HG03135 (cell line): ENCODE results near the gene ZNF804A.

Experiments
- ATAC-seq: cut with Tn5 transposase; IDR thresholded peaks from one replicate; pipeline ENCODE4 v1.9.1; 2021; ENCODE audit warnings: mild to moderate bottlenecking, moderate library complexity; ENCODE audit not compliant: unreplicated experiment

Gene ZNF804A

DNA sequence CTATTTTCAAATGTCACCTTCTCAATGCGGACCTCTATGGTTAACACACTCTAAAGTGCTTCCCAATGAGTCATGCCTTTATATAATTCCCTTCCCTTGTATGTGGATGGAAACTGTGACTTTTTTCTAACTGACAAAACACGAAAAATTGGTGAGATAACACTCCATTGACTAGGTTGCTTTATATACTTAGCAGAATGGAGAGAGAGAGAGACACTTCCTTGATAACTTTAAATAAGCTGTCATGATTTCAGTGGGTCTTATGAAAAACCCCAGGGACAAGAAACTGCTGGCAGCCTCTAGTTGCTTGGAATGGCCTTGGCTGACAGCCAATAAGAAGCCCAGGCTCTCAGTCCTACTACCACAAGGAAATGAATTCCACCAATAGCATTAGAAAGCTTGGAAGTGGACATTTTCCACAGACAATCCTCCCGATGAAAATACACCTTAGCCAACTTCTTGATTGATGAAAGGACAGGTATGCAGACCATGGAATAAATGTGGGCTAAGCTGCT lies 322.2 kb downstream of the ZNF804A start:
- ATAC-seq = no peak

DNA sequence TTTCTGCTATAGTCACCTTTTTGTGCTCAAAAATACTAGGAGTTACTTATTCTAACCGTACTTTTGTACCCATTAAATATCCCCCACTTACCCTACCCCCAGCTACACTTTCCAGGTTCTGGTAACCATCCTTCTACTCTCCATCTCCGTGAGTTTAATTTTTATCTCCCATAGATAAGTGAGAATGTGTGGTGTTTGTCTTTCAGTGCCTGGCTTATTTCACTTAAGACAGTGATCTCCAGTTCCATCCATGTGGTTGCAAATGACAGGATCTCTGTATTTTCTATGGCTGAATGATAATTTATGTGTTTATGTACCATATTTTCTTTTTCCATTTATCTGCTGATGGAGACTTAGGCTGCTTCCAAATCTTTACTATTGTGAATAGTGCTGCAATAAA lies 323.3 kb downstream of the ZNF804A start:
- ATAC-seq = no peak

DNA sequence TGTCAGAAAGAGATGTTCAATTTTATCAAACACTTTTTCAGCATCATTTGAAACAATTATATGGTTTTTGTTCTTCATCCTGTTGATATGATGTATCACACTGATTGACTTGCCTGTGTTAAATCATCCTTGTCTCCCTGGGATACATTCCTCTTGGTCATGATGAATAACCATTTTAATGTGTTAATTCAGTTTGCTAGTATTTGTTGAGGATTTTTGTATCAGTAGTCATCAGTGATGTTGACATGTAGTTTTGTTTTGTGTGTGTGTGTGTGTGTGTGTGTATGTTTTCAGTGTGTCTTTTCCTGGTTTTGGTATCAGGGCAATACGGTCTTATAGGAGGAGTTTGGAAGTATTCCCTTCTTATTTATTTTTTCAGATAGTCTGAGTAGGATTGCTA lies 325.4 kb downstream of the ZNF804A start:
- no peak for ATAC-seq

DNA sequence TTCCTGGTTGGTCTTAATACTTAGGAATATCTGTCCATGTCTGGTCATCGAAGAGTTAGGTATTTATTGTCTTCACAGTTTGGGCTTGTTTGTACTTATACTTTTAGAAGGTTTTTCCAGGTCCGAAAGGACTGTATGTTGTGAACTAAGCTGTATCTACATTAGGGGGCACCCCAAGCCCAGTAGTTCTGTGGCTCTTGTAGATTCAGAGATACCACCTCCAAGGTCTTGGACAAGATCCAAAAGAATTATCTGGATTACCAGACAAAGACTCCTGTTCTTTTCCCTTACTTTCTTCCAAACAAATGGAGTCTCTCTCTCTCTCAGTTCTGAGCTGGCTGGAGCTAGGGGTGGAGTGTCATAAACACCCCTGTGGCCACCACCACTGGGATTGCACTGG lies 328.7 kb downstream of the ZNF804A start:
- no peak for ATAC-seq

DNA sequence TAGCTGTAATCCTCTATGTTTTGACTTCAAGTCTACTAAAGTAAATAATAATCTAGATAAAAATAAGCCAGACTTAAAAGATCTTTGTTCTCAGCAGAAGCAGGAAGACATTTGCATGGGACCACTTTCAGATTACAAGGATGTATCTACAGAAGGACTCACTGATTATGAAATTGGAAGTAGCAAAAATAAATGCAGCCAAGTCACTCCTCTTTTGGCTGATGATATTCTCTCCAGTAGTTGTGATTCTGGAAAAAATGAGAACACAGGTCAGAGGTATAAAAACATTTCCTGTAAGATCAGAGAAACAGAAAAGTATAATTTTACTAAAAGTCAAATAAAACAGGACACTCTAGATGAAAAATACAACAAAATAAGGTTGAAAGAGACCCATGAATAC lies 338.4 kb downstream of the ZNF804A start:
- no peak for ATAC-seq

DNA sequence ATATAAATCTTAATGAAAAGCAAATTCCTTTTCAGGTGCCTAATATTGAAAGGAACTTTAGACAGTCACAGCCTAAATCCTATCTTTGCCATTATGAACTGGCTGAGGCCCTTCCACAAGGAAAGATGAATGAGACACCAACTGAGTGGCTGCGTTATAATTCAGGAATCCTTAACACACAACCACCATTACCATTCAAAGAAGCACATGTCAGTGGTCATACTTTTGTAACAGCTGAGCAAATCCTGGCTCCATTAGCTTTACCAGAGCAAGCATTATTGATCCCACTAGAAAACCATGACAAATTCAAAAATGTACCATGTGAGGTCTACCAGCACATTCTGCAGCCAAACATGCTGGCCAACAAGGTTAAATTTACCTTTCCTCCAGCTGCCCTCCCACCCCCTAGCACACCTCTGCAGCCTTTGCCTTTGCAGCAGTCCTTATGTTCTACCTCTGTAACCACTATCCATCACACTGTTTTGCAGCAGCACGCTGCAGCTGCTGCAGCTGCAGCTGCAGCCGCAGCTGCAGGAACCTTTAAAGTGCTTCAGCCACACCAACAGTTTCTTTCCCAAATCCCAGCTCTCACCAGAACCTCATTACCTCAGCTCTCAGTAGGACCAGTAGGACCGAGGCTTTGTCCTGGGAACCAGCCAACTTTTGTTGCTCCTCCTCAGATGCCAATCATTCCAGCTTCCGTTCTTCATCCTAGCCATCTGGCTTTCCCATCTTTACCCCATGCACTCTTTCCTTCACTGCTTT lies 340.1 kb downstream of the ZNF804A start:
- no peak for ATAC-seq

DNA sequence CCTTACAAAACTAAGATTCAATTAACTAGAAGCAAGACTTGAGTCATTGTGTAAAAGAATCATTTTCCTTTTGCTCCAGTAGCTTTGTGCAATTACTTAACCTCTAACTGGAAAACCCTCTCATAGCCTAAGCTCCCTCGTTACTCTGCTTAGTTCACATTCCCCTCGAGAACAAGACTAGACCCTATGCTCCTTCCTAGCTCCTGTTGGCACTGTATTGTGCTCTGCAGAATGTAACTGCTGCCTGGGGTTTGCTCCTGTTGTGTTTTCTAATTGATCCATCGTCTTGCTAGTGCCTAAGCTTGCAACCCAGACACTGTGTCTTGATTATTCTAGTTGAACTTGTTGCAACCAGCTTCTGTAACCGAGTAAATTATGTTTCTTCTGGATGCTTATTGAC lies 347.0 kb downstream of the ZNF804A start:
- ATAC-seq = no peak

DNA sequence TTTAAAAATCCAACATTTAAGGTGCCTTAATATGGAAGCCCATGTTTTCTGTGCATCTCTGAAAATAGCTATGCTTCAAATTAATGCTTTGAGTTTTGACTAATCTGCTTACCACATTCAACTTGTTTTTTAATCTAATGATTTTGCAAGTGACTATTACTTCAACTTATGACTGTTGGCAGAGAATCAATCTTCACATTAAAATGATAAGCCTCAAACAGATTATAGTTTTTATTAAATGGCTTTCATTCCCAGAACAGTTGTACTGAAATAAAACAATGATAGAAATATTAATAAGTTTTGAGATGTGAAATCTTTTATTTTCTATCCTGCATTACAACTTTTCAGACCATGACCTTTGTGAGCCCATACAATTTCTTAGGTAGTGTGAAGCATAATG lies 347.5 kb downstream of the ZNF804A start:
- ATAC-seq = no peak

DNA sequence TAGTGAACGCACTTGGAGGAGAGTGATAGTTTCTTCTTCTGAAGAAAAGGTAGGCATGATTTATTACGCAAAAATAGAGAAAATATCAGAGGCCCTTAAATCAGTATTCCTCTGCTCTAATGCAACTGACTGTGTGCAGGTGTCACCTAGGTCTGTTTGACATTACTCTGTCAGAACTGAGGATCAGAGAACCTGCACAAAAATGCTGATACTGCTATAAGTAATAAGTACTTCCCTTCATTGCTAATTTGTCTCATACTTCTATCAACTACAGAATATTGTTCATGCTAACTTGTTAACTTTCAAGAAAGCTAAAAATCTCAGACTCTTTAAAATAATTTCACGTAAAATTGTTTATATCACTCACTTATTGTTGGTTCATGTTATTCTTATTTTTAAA lies 358.5 kb downstream of the ZNF804A start:
- ATAC-seq = no peak

DNA sequence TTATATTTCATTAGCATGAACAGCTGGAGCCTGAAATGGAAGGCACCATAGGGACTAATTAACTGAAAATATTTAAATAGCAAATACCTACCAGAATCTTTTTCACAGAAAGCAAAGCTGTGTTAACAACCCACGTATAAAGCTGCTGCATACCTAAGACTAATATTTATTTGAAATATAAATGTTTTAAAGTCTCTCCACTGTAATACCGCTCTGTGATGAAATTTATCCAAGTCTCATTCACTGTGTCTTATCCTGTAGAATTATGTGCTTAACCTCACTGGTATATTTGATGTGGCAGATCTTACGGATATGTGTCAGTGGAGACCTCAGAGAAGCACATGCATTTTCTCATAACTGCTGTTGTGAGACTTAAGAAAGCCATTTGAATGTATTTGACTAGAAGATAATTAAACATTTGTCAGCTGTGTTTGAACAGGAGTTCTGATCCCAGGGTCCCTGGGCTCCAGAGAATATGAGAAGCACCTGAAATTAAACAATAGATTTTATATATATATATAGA lies 373.3 kb downstream of the ZNF804A start:
- ATAC-seq = no peak
